ENCODE measurements around the gene AAK1.
"Not testable (repeated sequence)": the region's sequence is repeated elsewhere in the genome, so short reads cannot be mapped to it uniquely, and the experiment has no call there.

The AAK1 gene

GRCh38 chr2:69659941-69660483 lies 16.5 kb upstream of the AAK1 start:
- DNase-seq (ENCODE audit: low read depth in 2 of 2): no peak

GRCh38 chr2:69659349-69659748 lies 15.8 kb upstream of the AAK1 start:
- DNase-seq (ENCODE audit: low read depth in 2 of 2): no peak

DNA sequence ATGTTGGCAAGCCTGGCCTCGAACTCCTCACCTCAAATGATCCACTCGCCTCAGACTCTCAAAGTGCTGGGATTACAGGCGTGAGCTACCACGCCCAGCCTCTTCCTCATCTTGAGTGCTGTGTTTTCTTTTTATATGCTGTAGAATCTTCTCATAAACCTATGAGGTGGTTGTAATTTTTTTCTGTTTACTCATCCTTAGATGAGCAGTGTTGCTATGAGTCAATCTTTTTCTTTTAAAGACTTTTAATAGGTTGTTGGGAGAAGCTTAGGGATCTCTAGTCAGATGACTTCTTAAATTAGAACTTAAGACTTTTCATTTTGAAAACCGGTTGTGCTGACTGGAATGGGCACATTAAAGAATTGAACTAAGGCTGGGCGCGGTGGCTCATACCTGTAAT lies 8.7 kb upstream of the AAK1 start:
- DNase-seq (ENCODE audit: low read depth in 2 of 2): peak; percentile 51 to 53

- not testable (repeated sequence) for DNase-seq (ENCODE audit: low read depth in 2 of 2)
These were observed 3.7 kb upstream of the AAK1 start for GRCh38 chr2:69647196-69647595.

GRCh38 chr2:69646714-69647113 lies 3.2 kb upstream of the AAK1 start:
- no peak for DNase-seq (ENCODE audit: low read depth in 2 of 2)

DNA sequence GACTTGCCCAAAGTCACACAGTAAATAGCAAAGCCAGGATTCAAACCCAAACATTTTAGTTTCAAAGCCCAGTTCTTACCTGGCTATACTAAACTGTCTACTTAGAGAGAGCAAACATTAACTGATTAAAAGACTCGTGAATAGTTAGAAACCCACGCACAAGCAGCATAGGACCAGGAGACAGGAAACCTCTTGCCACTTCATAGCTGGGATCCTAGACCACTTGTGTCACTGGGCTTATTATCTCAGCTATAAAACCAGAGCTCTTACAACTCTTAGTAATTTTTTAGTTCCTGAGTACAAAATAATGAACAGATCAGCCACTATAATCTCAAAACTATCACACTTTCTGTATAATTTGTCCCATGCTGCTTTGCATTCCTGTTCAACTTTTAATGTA lies 2.4 kb upstream of the AAK1 start:
- no peak for DNase-seq (ENCODE audit: low read depth in 2 of 2)

- DNase-seq (ENCODE audit: low read depth in 2 of 2): no peak
These were observed 1.5 kb upstream of the AAK1 start for GRCh38 chr2:69645031-69645431.

DNA sequence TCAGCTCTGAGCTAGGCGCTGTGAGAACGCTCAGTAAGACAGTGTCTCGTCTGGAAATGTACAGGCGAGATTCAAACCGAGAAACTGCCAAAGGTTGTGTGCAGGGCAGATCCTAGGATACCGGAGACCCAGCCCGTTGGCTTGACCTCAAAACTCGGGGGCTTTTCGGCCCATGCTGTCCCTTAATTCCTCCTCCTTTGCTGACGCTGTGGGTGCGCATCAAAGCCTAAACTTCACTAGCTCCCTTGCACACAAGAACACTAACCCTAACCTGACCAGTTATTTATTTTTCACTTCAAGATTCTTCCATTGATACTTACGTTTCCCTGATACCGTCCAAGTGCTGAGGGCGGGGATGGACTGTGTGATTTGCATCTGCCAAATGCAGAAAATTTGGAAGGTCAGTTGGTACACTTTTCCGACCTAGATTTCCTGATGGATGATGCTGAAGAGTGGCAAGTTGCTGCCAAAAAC lies 1.0 kb upstream of the AAK1 start:
- no peak for DNase-seq (ENCODE audit: low read depth in 2 of 2)

GRCh38 chr2:69642709-69643601 lies 584 bp downstream of the AAK1 start:
- DNase-seq (ENCODE audit: low read depth in 2 of 2): peak; percentile 77 to 79

- DNase-seq (ENCODE audit: low read depth in 2 of 2): no peak
These were observed 1.4 kb downstream of the AAK1 start for GRCh38 chr2:69641887-69642708.

GRCh38 chr2:69641471-69641870 lies 2.1 kb downstream of the AAK1 start:
- DNase-seq (ENCODE audit: low read depth in 2 of 2): no peak

- no peak for DNase-seq (ENCODE audit: low read depth in 2 of 2)
These were observed 4.3 kb downstream of the AAK1 start for GRCh38 chr2:69639266-69639665.

GRCh38 chr2:69638630-69639029 lies 4.9 kb downstream of the AAK1 start:
- DNase-seq (ENCODE audit: low read depth in 2 of 2): no peak

DNA sequence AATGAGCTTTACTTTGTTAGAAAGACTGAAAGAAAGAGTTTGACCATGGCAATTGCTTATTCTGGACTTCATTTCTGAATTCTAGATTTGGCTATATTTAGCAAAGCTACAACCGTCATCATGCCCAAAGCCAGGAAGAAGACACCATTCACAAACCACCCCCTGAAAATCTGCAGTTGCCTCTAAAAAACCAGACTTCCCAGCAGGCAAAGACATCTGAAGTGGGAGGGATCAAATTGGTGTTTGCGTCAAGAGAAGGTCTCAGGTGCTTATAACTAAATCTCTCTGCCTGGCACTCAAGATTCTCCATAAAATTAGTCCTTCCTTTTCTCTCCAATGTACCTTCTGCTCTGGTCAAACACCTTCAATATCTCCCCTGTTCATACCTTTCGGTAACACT lies 5.6 kb downstream of the AAK1 start:
- no peak for DNase-seq (ENCODE audit: low read depth in 2 of 2)

GRCh38 chr2:69636395-69636794 lies 7.1 kb downstream of the AAK1 start:
- DNase-seq (ENCODE audit: low read depth in 2 of 2): no peak

- DNase-seq (ENCODE audit: low read depth in 2 of 2): no peak
These were observed 8.1 kb downstream of the AAK1 start for GRCh38 chr2:69635432-69635831.

- no peak for DNase-seq (ENCODE audit: low read depth in 2 of 2)
These were observed 9.2 kb downstream of the AAK1 start for GRCh38 chr2:69634196-69634821.

- DNase-seq (ENCODE audit: low read depth in 2 of 2): no peak
These were observed 12.1 kb downstream of the AAK1 start for GRCh38 chr2:69631402-69631801.

GRCh38 chr2:69629921-69630608 lies 13.5 kb downstream of the AAK1 start:
- DNase-seq (ENCODE audit: low read depth in 2 of 2): no peak

DNA sequence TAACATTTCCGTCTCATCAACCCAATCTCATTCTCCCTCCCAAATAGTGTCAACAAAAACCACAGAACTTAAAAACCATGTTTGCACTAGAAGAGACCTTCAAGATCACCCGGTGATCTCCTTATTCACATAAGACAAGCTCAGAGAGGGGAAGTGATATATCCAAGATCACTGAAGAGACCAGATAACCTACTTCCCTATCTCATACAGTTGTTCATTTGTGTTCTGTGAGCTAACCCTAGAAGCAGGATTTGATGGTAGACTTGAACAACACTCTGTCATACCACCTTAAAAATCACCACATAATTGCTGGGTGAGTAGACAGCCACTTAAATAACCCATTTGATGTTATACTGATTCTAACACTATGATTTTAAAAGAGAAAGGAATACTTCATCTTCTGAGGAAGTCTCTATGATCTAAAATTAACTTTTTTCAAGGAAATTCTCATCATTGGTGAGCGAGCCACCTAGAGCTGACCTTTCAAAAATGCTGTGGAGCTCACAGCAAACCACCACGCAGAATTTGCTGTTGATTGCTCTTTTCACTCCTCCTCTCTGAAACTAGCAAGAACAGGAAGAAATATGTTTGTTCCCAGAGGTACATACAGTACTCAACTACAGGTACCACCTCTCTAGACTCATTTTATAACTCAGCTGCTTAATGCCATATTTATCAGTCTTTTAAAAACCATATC lies 15.1 kb downstream of the AAK1 start:
- DNase-seq (ENCODE audit: low read depth in 2 of 2): no peak

Measured in fibroblast of skin of left biceps (primary cell).